ENCODE results near the gene SUFU.

Gene SUFU

DNA sequence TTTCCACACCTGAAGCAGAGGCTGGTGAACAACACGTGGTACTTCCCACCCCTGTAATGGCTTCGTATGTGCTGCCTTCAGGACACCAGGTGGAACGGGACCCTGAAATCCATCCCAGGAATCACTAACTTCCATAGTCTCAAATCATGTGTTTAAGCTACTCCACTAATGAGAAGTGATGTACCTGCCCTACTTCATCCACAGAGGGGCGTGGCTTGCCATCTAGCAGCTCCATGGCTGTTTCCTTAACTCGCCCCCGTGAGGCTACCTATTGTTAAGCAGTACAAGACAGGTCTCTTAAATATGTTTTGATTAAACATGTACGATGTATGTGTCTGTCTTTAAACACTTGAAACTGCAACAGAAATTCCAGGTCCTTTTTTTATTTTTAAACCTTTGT is 178.6 kb downstream of the SUFU start:
- in situ Hi-C loops (cut with MboI; ENCODE audit: low sequenced_read_pairs), result no loop called here

DNA sequence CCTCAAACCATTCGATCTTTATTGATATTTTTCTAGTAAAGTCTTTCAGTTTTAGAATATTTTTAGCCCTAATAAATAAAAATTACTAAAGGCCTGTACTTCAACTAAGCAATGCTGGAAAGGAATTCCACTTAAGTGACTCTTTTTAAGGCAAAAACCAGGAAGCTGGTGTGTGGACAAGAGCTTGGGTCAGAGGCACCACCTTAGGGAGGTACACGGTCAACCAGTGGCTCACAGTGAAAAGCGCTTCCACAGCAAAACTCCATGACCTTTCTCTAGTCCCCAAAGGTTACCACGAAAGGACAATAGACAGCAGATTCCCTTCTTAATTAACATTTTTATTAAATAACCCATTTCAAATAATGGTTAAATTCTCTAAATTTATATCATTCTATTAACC is 179.2 kb downstream of the SUFU start:
- in situ Hi-C loops (cut with MboI; ENCODE audit: low sequenced_read_pairs), result no loop called here
